Breast epithelium (tissue), 4 donors: ENCODE results near the gene RGS7. TPM values are rescaled to one million over a fixed set of nuclear protein-coding genes. Genes with fewer than 3 reads are reported as not detected.

Experiments used
- DNase-seq, 2 donors: peaks; one replicate each; pipeline ENCODE4 v3.0.0-alpha.2; 2019; ENCODE audit warnings: low spot score in 2 of 2
- H3K27ac ChIP-seq, 2 donors: fragments of 200-600 bp; sonication (generic) in 1 of 2; one replicate each; pipeline ENCODE4 v1.5.1; 2016 to 2019; ENCODE audit warnings: mild to moderate bottlenecking in 1 of 2
- H3K27me3 ChIP-seq, 2 donors: fragments of 200-600 bp; sonication (generic) in 1 of 2; one replicate each; pipeline versions ENCODE4 v1.5.1 to v1.6.0; 2017 to 2019; ENCODE audit warnings: control low read depth in 1 of 2, mild to moderate bottlenecking in 1 of 2
- H3K36me3 ChIP-seq: fragments of 200-600 bp; one replicate; pipeline ENCODE4 v1.5.1; 2019
- H3K4me1 ChIP-seq, 2 donors: fragments of 200-600 bp; sonication (generic); one replicate each; pipeline ENCODE4 v1.5.1; 2016 to 2019; ENCODE audit warnings: control low read depth in 1 of 2
- H3K4me3 ChIP-seq, 3 donors: fragments of 200-600 bp; sonication (generic); 1 replicate in 2 of 3; 2 replicates in 1 of 3; pipeline ENCODE4 v1.5.1; 2016 to 2019; ENCODE audit warnings: mild to moderate bottlenecking in 3 of 3, moderate library complexity in 2 of 3
- H3K9me3 ChIP-seq, 2 donors: fragments of 200-600 bp; sonication (generic) in 1 of 2; one replicate each; pipeline ENCODE4 v1.5.1; 2016 to 2019; ENCODE audit warnings: control low read depth in 1 of 2
- CTCF ChIP-seq, 3 donors: fragments of 450-650 bp; IDR thresholded peaks; one replicate each; pipeline ENCODE4 v1.5.1; 2016 to 2017; ENCODE audit warnings: antibody characterized with exemption in 3 of 3, mild to moderate bottlenecking in 3 of 3, moderate library complexity in 3 of 3
- POLR2A ChIP-seq: fragments of 450-650 bp; IDR thresholded peaks from one replicate; pipeline ENCODE4 v1.6.1; 2016; ENCODE audit warnings: antibody characterized with exemption, mild to moderate bottlenecking, moderate library complexity
- POLR2AphosphoS5 ChIP-seq, 3 donors: sonication (generic); formaldehyde crosslinking; IDR thresholded peaks; one replicate each; pipeline ENCODE4 v1.6.1; 2017; ENCODE audit warnings: antibody characterized with exemption in 3 of 3
- intact Hi-C: fragments of 100-400 bp; cut with DNase I; formaldehyde crosslinking; loops from one replicate; pipeline ENCODE4 v1.15.1; 2023; ENCODE audit warnings: low total_unique reads
- total RNA-seq, 3 donors: library from RNA; depleted of rRNA; stranded (reverse); fragments of >200 nt; gene quantifications; one replicate each; pipeline ENCODE4 v1.1.0, GENCODE V29; 2016

RGS7 gene
- total RNA-seq, 3 donors from 2014 or later, result 0.16 TPM; not detected in 2

GRCh38 chr1:240998024-240998423 lies 359.0 kb downstream of the RGS7 start:
- Histone ChIP-seq H3K27ac (no peak overlapping the region), H3K4me1 (no peaks in the 10 kb centered on the region), H3K4me3 (no peak overlapping the region), H3K36me3 (no peaks in the 10 kb centered on the region), H3K9me3 (no peaks in the 10 kb centered on the region), H3K27me3 (no peaks in the 10 kb centered on the region)
- intact Hi-C loops, result no loop called here
- DNase-seq, result no peak
- TF ChIP-seq POLR2A, result no peak
- no peak for TF ChIP-seq POLR2AphosphoS5 (IDR thresholded peaks at IDR 0.05)
- TF ChIP-seq CTCF (IDR thresholded peaks at IDR 0.05), result no peak

- H3K4me3 ChIP-seq, result no peak overlapping the region
- H3K9me3 ChIP-seq, result no peaks in the 10 kb centered on the region
- no peak for TF ChIP-seq POLR2AphosphoS5 (IDR thresholded peaks at IDR 0.05)
- TF ChIP-seq CTCF (IDR thresholded peaks at IDR 0.05), result no peak
- no peak for TF ChIP-seq POLR2A
- H3K27me3 ChIP-seq, result no peaks in the 10 kb centered on the region
- no peaks in the 10 kb centered on the region for H3K36me3 ChIP-seq
- intact Hi-C loops, result no loop called here
- H3K27ac ChIP-seq, result no peak overlapping the region
- no peaks in the 10 kb centered on the region for H3K4me1 ChIP-seq
- DNase-seq, result no peak
Observed at GRCh38 chr1:240993004-240993403, 364.0 kb downstream of the RGS7 start.

GRCh38 chr1:240991230-240991629 lies 365.8 kb downstream of the RGS7 start:
- Histone ChIP-seq H3K9me3 (no peaks in the 10 kb centered on the region), H3K4me3 (no peak overlapping the region), H3K27ac (no peak overlapping the region), H3K4me1 (no peaks in the 10 kb centered on the region), H3K27me3 (no peaks in the 10 kb centered on the region), H3K36me3 (no peaks in the 10 kb centered on the region)
- intact Hi-C loops, result no loop called here
- no peak for TF ChIP-seq POLR2A
- no peak for TF ChIP-seq CTCF (IDR thresholded peaks at IDR 0.05)
- no peak for TF ChIP-seq POLR2AphosphoS5 (IDR thresholded peaks at IDR 0.05)
- DNase-seq, result no peak

- no peak overlapping the region for H3K4me3 ChIP-seq
- no peaks in the 10 kb centered on the region for H3K36me3 ChIP-seq
- intact Hi-C loops, result no loop called here
- H3K9me3 ChIP-seq, result no peaks in the 10 kb centered on the region
- H3K27me3 ChIP-seq, result no peaks in the 10 kb centered on the region
- TF ChIP-seq POLR2A (no peak), POLR2AphosphoS5 (IDR thresholded peaks at IDR 0.05) (no peak), CTCF (IDR thresholded peaks at IDR 0.05) (no peak)
- H3K27ac ChIP-seq, result no peak overlapping the region
- no peak for DNase-seq
- no peaks in the 10 kb centered on the region for H3K4me1 ChIP-seq
Observed at GRCh38 chr1:240987928-240988327, 369.1 kb downstream of the RGS7 start.

- no peaks in the 10 kb centered on the region for H3K27me3 ChIP-seq
- no peak for TF ChIP-seq CTCF (IDR thresholded peaks at IDR 0.05)
- TF ChIP-seq POLR2AphosphoS5 (IDR thresholded peaks at IDR 0.05), result no peak
- TF ChIP-seq POLR2A, result no peak
- no peaks in the 10 kb centered on the region for H3K4me1 ChIP-seq
- intact Hi-C loops, result no loop called here
- no peak for DNase-seq
- no peak overlapping the region for H3K4me3 ChIP-seq
- H3K36me3 ChIP-seq, result no peaks in the 10 kb centered on the region
- H3K27ac ChIP-seq, result no peak overlapping the region
- H3K9me3 ChIP-seq, result no peaks in the 10 kb centered on the region
Observed at GRCh38 chr1:240985081-240985480, 371.9 kb downstream of the RGS7 start.
